Measurements from ENCODE around the gene ITGB4. TPM values are rescaled to one million over a fixed set of nuclear protein-coding genes. Genes with fewer than 3 reads are reported as not detected.

Gene ITGB4
- total RNA-seq, 1 donor from 2014 or later = 0.54 TPM

GRCh38 chr17:75791254-75791653 is 70.0 kb downstream of the ITGB4 start:
- H3K36me3 Mint-ChIP-seq (ENCODE audit: low read depth, unreplicated experiment) = peaks cover 10% of the 10 kb centered on the region
- no peak for DNase-seq (ENCODE audit: low spot score)
- H3K9me3 Mint-ChIP-seq (ENCODE audit: unreplicated experiment) = no peaks in the 10 kb centered on the region
- peaks cover 2% of the 10 kb centered on the region for H3K27me3 Mint-ChIP-seq (ENCODE audit: unreplicated experiment)
- TF ChIP-seq, protein P1, sequence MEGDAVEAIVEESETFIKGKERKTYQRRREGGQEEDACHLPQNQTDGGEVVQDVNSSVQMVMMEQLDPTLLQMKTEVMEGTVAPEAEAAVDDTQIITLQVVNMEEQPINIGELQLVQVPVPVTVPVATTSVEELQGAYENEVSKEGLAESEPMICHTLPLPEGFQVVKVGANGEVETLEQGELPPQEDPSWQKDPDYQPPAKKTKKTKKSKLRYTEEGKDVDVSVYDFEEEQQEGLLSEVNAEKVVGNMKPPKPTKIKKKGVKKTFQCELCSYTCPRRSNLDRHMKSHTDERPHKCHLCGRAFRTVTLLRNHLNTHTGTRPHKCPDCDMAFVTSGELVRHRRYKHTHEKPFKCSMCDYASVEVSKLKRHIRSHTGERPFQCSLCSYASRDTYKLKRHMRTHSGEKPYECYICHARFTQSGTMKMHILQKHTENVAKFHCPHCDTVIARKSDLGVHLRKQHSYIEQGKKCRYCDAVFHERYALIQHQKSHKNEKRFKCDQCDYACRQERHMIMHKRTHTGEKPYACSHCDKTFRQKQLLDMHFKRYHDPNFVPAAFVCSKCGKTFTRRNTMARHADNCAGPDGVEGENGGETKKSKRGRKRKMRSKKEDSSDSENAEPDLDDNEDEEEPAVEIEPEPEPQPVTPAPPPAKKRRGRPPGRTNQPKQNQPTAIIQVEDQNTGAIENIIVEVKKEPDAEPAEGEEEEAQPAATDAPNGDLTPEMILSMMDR (IDR thresholded peaks at IDR 0.05; ENCODE audit: unreplicated experiment) = no peak
- no peak overlapping the region for H3K4me3 Mint-ChIP-seq (ENCODE audit: unreplicated experiment)
- peaks cover 2% of the 10 kb centered on the region for H3K4me1 Mint-ChIP-seq (ENCODE audit: unreplicated experiment)
- no peak overlapping the region for H3K27ac Mint-ChIP-seq (ENCODE audit: unreplicated experiment)

DNA sequence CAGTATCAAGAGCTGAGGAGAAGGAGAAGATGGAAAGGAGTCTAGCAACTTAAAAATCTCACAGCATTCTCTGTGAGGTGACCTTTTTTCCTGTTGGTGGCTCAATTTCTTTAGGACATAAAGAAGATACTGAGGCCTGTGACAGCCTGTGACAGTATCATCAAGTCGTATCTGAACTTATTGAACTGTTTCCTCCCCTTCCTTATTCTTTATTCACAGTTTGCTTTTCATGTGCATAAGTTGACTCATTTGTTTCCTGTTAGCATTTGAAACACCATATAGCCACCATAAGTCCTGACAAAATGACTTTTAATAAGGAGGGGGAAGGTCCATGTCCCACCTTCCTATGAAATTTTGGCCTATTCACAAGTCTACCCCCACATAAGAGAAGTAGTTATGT is 72.2 kb downstream of the ITGB4 start:
- Mint-ChIP-seq H3K36me3 (ENCODE audit: low read depth, unreplicated experiment) (peaks cover 10% of the 10 kb centered on the region), H3K4me1 (ENCODE audit: unreplicated experiment) (no peaks in the 10 kb centered on the region), H3K9me3 (ENCODE audit: unreplicated experiment) (no peaks in the 10 kb centered on the region), H3K27ac (ENCODE audit: unreplicated experiment) (peak overlapping the region; percentile 13), H3K4me3 (ENCODE audit: unreplicated experiment) (no peak overlapping the region), H3K27me3 (ENCODE audit: unreplicated experiment) (no peaks in the 10 kb centered on the region)
- TF ChIP-seq, protein P1 (IDR thresholded peaks at IDR 0.05; ENCODE audit: unreplicated experiment) = no peak
- DNase-seq (ENCODE audit: low spot score) = no peak

DNA sequence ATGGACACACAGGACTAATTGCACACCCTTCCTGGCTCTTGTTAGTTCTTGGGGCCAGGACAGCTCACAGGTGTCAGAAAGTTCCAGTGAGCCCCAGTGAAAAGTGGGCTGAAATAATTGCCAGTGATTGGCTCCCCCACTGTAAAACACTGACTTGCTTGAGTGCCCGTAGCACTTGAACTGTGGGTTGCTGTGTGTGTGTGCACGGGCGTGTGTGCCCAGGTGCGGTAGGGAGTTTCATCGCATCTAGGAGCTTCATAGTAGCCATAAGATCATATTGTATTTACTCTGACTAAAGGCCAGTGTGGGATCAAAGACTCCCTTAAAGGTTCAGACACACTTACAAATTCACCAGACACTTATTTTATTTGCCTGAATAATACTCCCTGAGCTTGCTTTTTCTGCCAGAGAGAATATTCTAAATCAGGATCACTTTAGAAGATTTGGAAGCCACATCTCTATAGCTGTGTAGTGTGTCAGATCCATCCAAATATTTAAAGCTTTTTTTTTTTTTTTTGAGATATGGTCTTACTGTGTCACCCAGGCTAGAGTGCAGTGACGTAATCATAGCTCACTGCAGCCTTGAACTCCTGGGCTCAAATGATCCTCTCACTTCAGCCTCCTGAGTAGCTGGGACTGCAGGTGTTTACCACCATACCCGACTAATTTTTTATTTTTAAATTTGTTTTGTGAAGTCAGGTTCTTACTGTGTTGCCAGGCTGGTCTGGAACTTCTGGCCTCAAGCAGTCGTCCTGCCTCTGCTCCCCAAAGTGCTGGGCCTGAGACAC is 74.8 kb downstream of the ITGB4 start:
- H3K4me1 Mint-ChIP-seq (ENCODE audit: unreplicated experiment) = no peaks in the 10 kb centered on the region
- no peaks in the 10 kb centered on the region for H3K27me3 Mint-ChIP-seq (ENCODE audit: unreplicated experiment)
- TF ChIP-seq, protein P1 (IDR thresholded peaks at IDR 0.05; ENCODE audit: unreplicated experiment) = no peak
- peaks cover 21% of the 10 kb centered on the region for H3K36me3 Mint-ChIP-seq (ENCODE audit: low read depth, unreplicated experiment)
- no peak overlapping the region for H3K27ac Mint-ChIP-seq (ENCODE audit: unreplicated experiment)
- no peak overlapping the region for H3K4me3 Mint-ChIP-seq (ENCODE audit: unreplicated experiment)
- H3K9me3 Mint-ChIP-seq (ENCODE audit: unreplicated experiment) = no peaks in the 10 kb centered on the region
- no peak for DNase-seq (ENCODE audit: low spot score)

DNA sequence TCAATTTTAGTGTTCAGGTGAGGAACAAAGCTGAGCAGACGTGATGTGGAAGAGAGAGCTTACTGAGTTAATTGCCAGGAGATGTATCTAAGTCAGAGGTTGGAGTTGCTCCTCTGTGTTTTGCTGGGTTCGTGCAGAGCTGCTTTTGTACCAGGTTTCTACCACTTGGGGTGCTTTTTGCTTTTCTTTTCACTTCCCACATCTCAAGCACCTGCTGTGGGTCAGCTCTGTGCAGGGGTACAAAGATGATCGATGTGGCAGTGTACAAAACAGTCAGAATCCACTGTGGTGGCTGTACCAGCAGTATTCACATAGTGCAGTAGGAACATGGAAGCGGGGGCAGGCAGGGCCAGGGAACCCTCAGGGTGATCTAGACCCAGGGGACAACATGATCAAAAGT is 78.1 kb downstream of the ITGB4 start:
- no peak overlapping the region for H3K27ac Mint-ChIP-seq (ENCODE audit: unreplicated experiment)
- no peaks in the 10 kb centered on the region for H3K9me3 Mint-ChIP-seq (ENCODE audit: unreplicated experiment)
- peaks cover 20% of the 10 kb centered on the region for H3K36me3 Mint-ChIP-seq (ENCODE audit: low read depth, unreplicated experiment)
- TF ChIP-seq, protein P1 (IDR thresholded peaks at IDR 0.05; ENCODE audit: unreplicated experiment) = no peak
- H3K4me1 Mint-ChIP-seq (ENCODE audit: unreplicated experiment) = no peaks in the 10 kb centered on the region
- H3K4me3 Mint-ChIP-seq (ENCODE audit: unreplicated experiment) = peak overlapping the region; percentile 4
- DNase-seq (ENCODE audit: low spot score) = no peak
- H3K27me3 Mint-ChIP-seq (ENCODE audit: unreplicated experiment) = no peaks in the 10 kb centered on the region

GRCh38 chr17:75803883-75804282 is 82.6 kb downstream of the ITGB4 start:
- H3K36me3 Mint-ChIP-seq (ENCODE audit: low read depth, unreplicated experiment) = peaks cover 18% of the 10 kb centered on the region
- H3K27ac Mint-ChIP-seq (ENCODE audit: unreplicated experiment) = no peak overlapping the region
- TF ChIP-seq, protein P1 (IDR thresholded peaks at IDR 0.05; ENCODE audit: unreplicated experiment) = no peak
- H3K4me1 Mint-ChIP-seq (ENCODE audit: unreplicated experiment) = no peaks in the 10 kb centered on the region
- H3K27me3 Mint-ChIP-seq (ENCODE audit: unreplicated experiment) = no peaks in the 10 kb centered on the region
- no peak overlapping the region for H3K4me3 Mint-ChIP-seq (ENCODE audit: unreplicated experiment)
- no peaks in the 10 kb centered on the region for H3K9me3 Mint-ChIP-seq (ENCODE audit: unreplicated experiment)
- DNase-seq (ENCODE audit: low spot score) = no peak

Measured in endothelial cell (in vitro differentiated cells).